Fibroblast of lung (primary cell): Measurements from ENCODE around the gene KIAA0930.

Experiments used
- CTCF ChIP-seq, 2 donors: IDR thresholded peaks in 1 of 2; conservative IDR thresholded peaks in 1 of 2; 1 replicate in 1 of 2; 2 replicates in 1 of 2; pipeline ENCODE4 v1.5.1; 2011 to 2012; ENCODE audit warnings: low read length in 2 of 2, control low read depth in 1 of 2, inconsistent platforms in 1 of 2, low read depth in 1 of 2, mild to moderate bottlenecking in 1 of 2
- EZH2 ChIP-seq: IDR thresholded peaks from 2 replicates; pipeline ENCODE4 v1.5.1; 2012; ENCODE audit warnings: low read length, control low read depth, mild to moderate bottlenecking; ENCODE audit errors: missing control alignments

- TF ChIP-seq CTCF (conservative IDR thresholded peaks at IDR 0.05 in 1 of 2, IDR thresholded peaks at IDR 0.05 in 1 of 2; ENCODE audit: low read depth in 1 of 2, low read length in 2 of 2) (no peak), EZH2 (no peak)
Observed at GRCh38 chr22:45230026-45230721, 10.5 kb downstream of the KIAA0930 start.
